Activated naive CD4-positive, alpha-beta T cell treated with anti-CD3 and anti-CD28 coated beads, Interleukin-2, amount 10 ng/mL, durations not matched to agents 7 days and 5 days (primary cell): ENCODE data around the gene DYNLT2B.
A peak's percentile ranks its signal among the peaks of the same experiment; 100 is the strongest.
"Not testable (repeated sequence)": the region's sequence is repeated elsewhere in the genome, so short reads cannot be mapped to it uniquely, and the experiment has no call there.

ENCODE experiments used
- CTCF ChIA-PET: fragments of 350-600 bp; sonication (Branson Sonifier 250); formaldehyde crosslinking; loops from one replicate; lab custom pipeline; 2021; ENCODE audit warnings: antibody characterized with exemption; lab: Charles Lee
- DNase-seq: peaks from one replicate; pipeline ENCODE4 v3.0.0-alpha.2; 2020
- H3K27ac Mint-ChIP-seq: one replicate; pipeline ENCODE4 v1.8.0; 2021; ENCODE audit warnings: mild to moderate bottlenecking, moderate library complexity, mixed read lengths
- H3K27me3 Mint-ChIP-seq: one replicate; pipeline ENCODE4 v1.8.0; 2021; ENCODE audit warnings: mild to moderate bottlenecking, mixed read lengths
- H3K36me3 Mint-ChIP-seq: one replicate; pipeline ENCODE4 v1.8.0; 2021; ENCODE audit warnings: mixed read lengths
- H3K4me1 Mint-ChIP-seq: one replicate; pipeline ENCODE4 v1.8.0; 2021; ENCODE audit warnings: mixed read lengths
- H3K4me3 Mint-ChIP-seq: one replicate; pipeline ENCODE4 v1.8.0; 2021; ENCODE audit warnings: mild to moderate bottlenecking, moderate library complexity, mixed read lengths
- H3K9me3 Mint-ChIP-seq: one replicate; pipeline ENCODE4 v1.8.0; 2021; ENCODE audit warnings: mixed read lengths

Gene DYNLT2B

GRCh38 chr3:196339493-196340254 is 21.6 kb upstream of the DYNLT2B start:
- Mint-ChIP-seq H3K27ac (no peak overlapping the region), H3K27me3 (peaks cover 27% of the 10 kb centered on the region), H3K4me3 (no peak overlapping the region), H3K9me3 (no peaks in the 10 kb centered on the region), H3K36me3 (no peaks in the 10 kb centered on the region), H3K4me1 (no peaks in the 10 kb centered on the region)
- DNase-seq: no peak
- CTCF ChIA-PET: no interaction called here

GRCh38 chr3:196339044-196339443 is 21.0 kb upstream of the DYNLT2B start:
- H3K4me3 Mint-ChIP-seq: no peak overlapping the region
- H3K27ac Mint-ChIP-seq: no peak overlapping the region
- CTCF ChIA-PET: no interaction called here
- peaks cover 32% of the 10 kb centered on the region for H3K27me3 Mint-ChIP-seq
- no peaks in the 10 kb centered on the region for H3K36me3 Mint-ChIP-seq
- DNase-seq: no peak
- H3K4me1 Mint-ChIP-seq: no peaks in the 10 kb centered on the region
- no peaks in the 10 kb centered on the region for H3K9me3 Mint-ChIP-seq

GRCh38 chr3:196336319-196337145 is 18.5 kb upstream of the DYNLT2B start:
- Mint-ChIP-seq H3K36me3 (no peaks in the 10 kb centered on the region), H3K9me3 (no peaks in the 10 kb centered on the region)

GRCh38 chr3:196335503-196335948 is 17.5 kb upstream of the DYNLT2B start:
- Mint-ChIP-seq H3K36me3 (no peaks in the 10 kb centered on the region), H3K4me3 (no peak overlapping the region), H3K4me1 (no peaks in the 10 kb centered on the region), H3K27ac (no peak overlapping the region), H3K27me3 (peaks cover 27% of the 10 kb centered on the region), H3K9me3 (no peaks in the 10 kb centered on the region)
- CTCF ChIA-PET: no interaction called here
- no peak for DNase-seq

More at GRCh38 chr3:196336319-196337145, 18.5 kb upstream of the DYNLT2B start:
- H3K27ac Mint-ChIP-seq: no peak overlapping the region
- CTCF ChIA-PET: no interaction called here
- DNase-seq: no peak
- peaks cover 33% of the 10 kb centered on the region for H3K27me3 Mint-ChIP-seq
- H3K4me1 Mint-ChIP-seq: no peaks in the 10 kb centered on the region
- H3K4me3 Mint-ChIP-seq: no peak overlapping the region

- no peak for DNase-seq
- CTCF ChIA-PET: no interaction called here
Measured at GRCh38 chr3:196334982-196335381, 16.9 kb upstream of the DYNLT2B start.

GRCh38 chr3:196332168-196332567 is 14.1 kb upstream of the DYNLT2B start:
- Mint-ChIP-seq H3K27ac (no peak overlapping the region), H3K4me3 (no peak overlapping the region), H3K36me3 (no peaks in the 10 kb centered on the region), H3K9me3 (no peaks in the 10 kb centered on the region), H3K4me1 (no peaks in the 10 kb centered on the region), H3K27me3 (peaks cover 29% of the 10 kb centered on the region)
- CTCF ChIA-PET: no interaction called here
- DNase-seq: no peak

More at GRCh38 chr3:196334982-196335381, 16.9 kb upstream of the DYNLT2B start:
- H3K9me3 Mint-ChIP-seq: no peaks in the 10 kb centered on the region
- H3K27me3 Mint-ChIP-seq: peaks cover 29% of the 10 kb centered on the region
- no peak overlapping the region for H3K27ac Mint-ChIP-seq
- no peak overlapping the region for H3K4me3 Mint-ChIP-seq
- H3K4me1 Mint-ChIP-seq: no peaks in the 10 kb centered on the region
- no peaks in the 10 kb centered on the region for H3K36me3 Mint-ChIP-seq

- Mint-ChIP-seq H3K4me1 (no peaks in the 10 kb centered on the region), H3K4me3 (no peak overlapping the region), H3K27me3 (peaks cover 36% of the 10 kb centered on the region), H3K27ac (peak overlapping the region; percentile 20), H3K36me3 (no peaks in the 10 kb centered on the region), H3K9me3 (no peaks in the 10 kb centered on the region)
- DNase-seq: no peak
- CTCF ChIA-PET: no interaction called here
Measured at GRCh38 chr3:196327405-196327804, 9.4 kb upstream of the DYNLT2B start.

GRCh38 chr3:196326936-196327335 is 8.9 kb upstream of the DYNLT2B start:
- no peaks in the 10 kb centered on the region for H3K4me1 Mint-ChIP-seq
- peak overlapping the region; percentile 20 for H3K27ac Mint-ChIP-seq
- CTCF ChIA-PET: no interaction called here

GRCh38 chr3:196323691-196324090 is 5.7 kb upstream of the DYNLT2B start:
- Mint-ChIP-seq H3K36me3 (no peaks in the 10 kb centered on the region), H3K9me3 (no peaks in the 10 kb centered on the region), H3K4me3 (no peak overlapping the region), H3K4me1 (peaks cover 14% of the 10 kb centered on the region), H3K27me3 (peaks cover 25% of the 10 kb centered on the region), H3K27ac (no peak overlapping the region)
- no peak for DNase-seq
- CTCF ChIA-PET: interaction anchor here (1.4 kb wide), 1 partner anchor 70 kb away, joined by 3 read pairs; no protein-coding TSS in a partner anchor

More at GRCh38 chr3:196326936-196327335, 8.9 kb upstream of the DYNLT2B start:
- peaks cover 36% of the 10 kb centered on the region for H3K27me3 Mint-ChIP-seq
- no peak for DNase-seq
- no peaks in the 10 kb centered on the region for H3K9me3 Mint-ChIP-seq
- no peaks in the 10 kb centered on the region for H3K36me3 Mint-ChIP-seq
- no peak overlapping the region for H3K4me3 Mint-ChIP-seq

- peaks cover 24% of the 10 kb centered on the region for H3K27me3 Mint-ChIP-seq
- peaks cover under 1% of the 10 kb centered on the region for H3K36me3 Mint-ChIP-seq
- CTCF ChIA-PET: no interaction called here
- no peaks in the 10 kb centered on the region for H3K9me3 Mint-ChIP-seq
- H3K4me3 Mint-ChIP-seq: no peak overlapping the region
- H3K4me1 Mint-ChIP-seq: peaks cover 14% of the 10 kb centered on the region
- H3K27ac Mint-ChIP-seq: no peak overlapping the region
- DNase-seq: no peak
Measured at GRCh38 chr3:196323016-196323415, 5.0 kb upstream of the DYNLT2B start.

- Mint-ChIP-seq H3K36me3 (peaks cover 2% of the 10 kb centered on the region), H3K27me3 (peaks cover 14% of the 10 kb centered on the region), H3K27ac (no peak overlapping the region), H3K4me3 (no peak overlapping the region), H3K9me3 (no peaks in the 10 kb centered on the region), H3K4me1 (peaks cover 22% of the 10 kb centered on the region)
- DNase-seq: no peak
- CTCF ChIA-PET: no interaction called here
Measured at GRCh38 chr3:196321162-196321561, 3.1 kb upstream of the DYNLT2B start.

GRCh38 chr3:196320137-196320536 is 2.1 kb upstream of the DYNLT2B start:
- Mint-ChIP-seq H3K4me1 (peaks cover 22% of the 10 kb centered on the region), H3K9me3 (no peaks in the 10 kb centered on the region), H3K4me3 (no peak overlapping the region), H3K27ac (peak overlapping the region; percentile 79), H3K27me3 (peaks cover 14% of the 10 kb centered on the region), H3K36me3 (peaks cover 2% of the 10 kb centered on the region)
- DNase-seq: no peak
- CTCF ChIA-PET: no interaction called here

GRCh38 chr3:196316799-196317686 is 997 bp downstream of the DYNLT2B start:
- CTCF ChIA-PET: interaction anchor here (0.6 to 1.0 kb wide), 3 partner anchors 23 to 147 kb away, joined by 3 read pairs; no protein-coding TSS in a partner anchor
- Mint-ChIP-seq H3K27ac (peak overlapping the region; percentile 97), H3K4me3 (peak overlapping the region; percentile 92), H3K4me1 (peaks cover 25% of the 10 kb centered on the region), H3K36me3 (peaks cover 11% of the 10 kb centered on the region)
- not testable (repeated sequence) for H3K27me3 Mint-ChIP-seq, DNase-seq, H3K9me3 Mint-ChIP-seq

GRCh38 chr3:196315821-196316220 is 2.2 kb downstream of the DYNLT2B start:
- H3K4me3 Mint-ChIP-seq: no peak overlapping the region
- CTCF ChIA-PET: no interaction called here

More at GRCh38 chr3:196315821-196316220, 2.2 kb downstream of the DYNLT2B start:
- peaks cover 20% of the 10 kb centered on the region for H3K4me1 Mint-ChIP-seq
- no peaks in the 10 kb centered on the region for H3K9me3 Mint-ChIP-seq
- DNase-seq: no peak
- H3K36me3 Mint-ChIP-seq: peaks cover 12% of the 10 kb centered on the region
- no peak overlapping the region for H3K27ac Mint-ChIP-seq
- H3K27me3 Mint-ChIP-seq: no peaks in the 10 kb centered on the region
